OCI-LY3 (cell line): Measurements from ENCODE around the gene SDK1.

ENCODE experiments used
- EZH2phosphoT487 ChIP-seq: fragments of 200-600 bp; shearing (Covaris generic); IDR thresholded peaks from 2 replicates; pipeline ENCODE4 v1.6.1; 2018; ENCODE audit warnings: antibody characterized with exemption, mixed run types, low read depth
- TF ChIP-seq, protein P1 (sequence below): fragments of 200-600, 300-600 bp; sonication (generic); IDR thresholded peaks from 2 replicates; pipeline ENCODE4 v1.5.1; 2014; ENCODE audit warnings: antibody characterized with exemption, low read length, low read depth

GRCh38 chr7:3893151-3893788 lies 592.2 kb downstream of the SDK1 start:
- TF ChIP-seq, protein P1, sequence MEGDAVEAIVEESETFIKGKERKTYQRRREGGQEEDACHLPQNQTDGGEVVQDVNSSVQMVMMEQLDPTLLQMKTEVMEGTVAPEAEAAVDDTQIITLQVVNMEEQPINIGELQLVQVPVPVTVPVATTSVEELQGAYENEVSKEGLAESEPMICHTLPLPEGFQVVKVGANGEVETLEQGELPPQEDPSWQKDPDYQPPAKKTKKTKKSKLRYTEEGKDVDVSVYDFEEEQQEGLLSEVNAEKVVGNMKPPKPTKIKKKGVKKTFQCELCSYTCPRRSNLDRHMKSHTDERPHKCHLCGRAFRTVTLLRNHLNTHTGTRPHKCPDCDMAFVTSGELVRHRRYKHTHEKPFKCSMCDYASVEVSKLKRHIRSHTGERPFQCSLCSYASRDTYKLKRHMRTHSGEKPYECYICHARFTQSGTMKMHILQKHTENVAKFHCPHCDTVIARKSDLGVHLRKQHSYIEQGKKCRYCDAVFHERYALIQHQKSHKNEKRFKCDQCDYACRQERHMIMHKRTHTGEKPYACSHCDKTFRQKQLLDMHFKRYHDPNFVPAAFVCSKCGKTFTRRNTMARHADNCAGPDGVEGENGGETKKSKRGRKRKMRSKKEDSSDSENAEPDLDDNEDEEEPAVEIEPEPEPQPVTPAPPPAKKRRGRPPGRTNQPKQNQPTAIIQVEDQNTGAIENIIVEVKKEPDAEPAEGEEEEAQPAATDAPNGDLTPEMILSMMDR, result no peak
- TF ChIP-seq EZH2phosphoT487, result no peak
